Measurements from ENCODE around the gene GK.

- no peak for TF ChIP-seq STAT6 (CRISPR knock-in tag; IDR thresholded peaks at IDR 0.05)
- TF ChIP-seq CUX1 (CRISPR knock-in tag; IDR thresholded peaks at IDR 0.05): no peak
- no peak for TF ChIP-seq PHTF2 (CRISPR knock-in tag; IDR thresholded peaks at IDR 0.05)
- no peak for TF ChIP-seq SIN3A (IDR thresholded peaks at IDR 0.05; ENCODE audit: borderline replicate concordance in 2 of 2, control insufficient read depth in 1 of 2, low read depth in 2 of 2, low read length in 2 of 2)
- TF ChIP-seq TCF3 (CRISPR knock-in tag; IDR thresholded peaks at IDR 0.05): no peak
- TF ChIP-seq THRA (IDR thresholded peaks at IDR 0.05): no peak
- TF ChIP-seq CTCF (IDR thresholded peaks at IDR 0.05 in 2 of 3, conservative IDR thresholded peaks at IDR 0.05 in 1 of 3; ENCODE audit: insufficient read depth in 2 of 3, low read depth in 1 of 3, low read length in 3 of 3): no peak
- no peak for TF ChIP-seq CLOCK (CRISPR knock-in tag; IDR thresholded peaks at IDR 0.05; ENCODE audit: borderline replicate concordance)
- no peak for TF ChIP-seq ETS1 (conservative IDR thresholded peaks at IDR 0.05; ENCODE audit: control insufficient read depth, low read depth, low read length)
These were observed 59.0 kb downstream of the GK start for GRCh38 chrX:30712214-30712613.

Data from K562 (cell line).